ENCODE results near the gene EVI5. TPM values are rescaled to one million over a fixed set of nuclear protein-coding genes. Genes with fewer than 3 reads are reported as not detected.

Gene EVI5
- total RNA-seq, 1 donor from 2014 or later: 13.7 TPM

- Histone ChIP-seq H4K20me1 (ENCODE audit: low read depth) (no peaks in the 10 kb centered on the region), H3K4me3 (no peak overlapping the region), H3K9me3 (ENCODE audit: low read depth) (no peaks in the 10 kb centered on the region), H3K36me3 (no peaks in the 10 kb centered on the region), H3F3A (ENCODE audit: low read depth) (no peaks in the 10 kb centered on the region), H3K27me3 (no peaks in the 10 kb centered on the region), H3K4me1 (no peaks in the 10 kb centered on the region), H3K4me2 (no peak overlapping the region), H3K79me2 (ENCODE audit: low read depth) (no peaks in the 10 kb centered on the region), H3K27ac (no peak overlapping the region), H3K9ac (no peak overlapping the region), H2AFZ (replicated peaks) (no peak overlapping the region)
- Mint-ChIP-seq H3K27ac (no peak overlapping the region), H3K9me3 (no peaks in the 10 kb centered on the region), H3K27me3 (ENCODE audit: insufficient read depth, low read depth) (peaks cover 5% of the 10 kb centered on the region), H3K36me3 (no peaks in the 10 kb centered on the region), H3K4me3 (no peak overlapping the region), H3K4me1 (no peaks in the 10 kb centered on the region)
- DNase-seq (ENCODE audit: low spot score): no peak
- TF ChIP-seq EZH2 (IDR thresholded peaks at IDR 0.05): no peak
- TF ChIP-seq, protein P1, sequence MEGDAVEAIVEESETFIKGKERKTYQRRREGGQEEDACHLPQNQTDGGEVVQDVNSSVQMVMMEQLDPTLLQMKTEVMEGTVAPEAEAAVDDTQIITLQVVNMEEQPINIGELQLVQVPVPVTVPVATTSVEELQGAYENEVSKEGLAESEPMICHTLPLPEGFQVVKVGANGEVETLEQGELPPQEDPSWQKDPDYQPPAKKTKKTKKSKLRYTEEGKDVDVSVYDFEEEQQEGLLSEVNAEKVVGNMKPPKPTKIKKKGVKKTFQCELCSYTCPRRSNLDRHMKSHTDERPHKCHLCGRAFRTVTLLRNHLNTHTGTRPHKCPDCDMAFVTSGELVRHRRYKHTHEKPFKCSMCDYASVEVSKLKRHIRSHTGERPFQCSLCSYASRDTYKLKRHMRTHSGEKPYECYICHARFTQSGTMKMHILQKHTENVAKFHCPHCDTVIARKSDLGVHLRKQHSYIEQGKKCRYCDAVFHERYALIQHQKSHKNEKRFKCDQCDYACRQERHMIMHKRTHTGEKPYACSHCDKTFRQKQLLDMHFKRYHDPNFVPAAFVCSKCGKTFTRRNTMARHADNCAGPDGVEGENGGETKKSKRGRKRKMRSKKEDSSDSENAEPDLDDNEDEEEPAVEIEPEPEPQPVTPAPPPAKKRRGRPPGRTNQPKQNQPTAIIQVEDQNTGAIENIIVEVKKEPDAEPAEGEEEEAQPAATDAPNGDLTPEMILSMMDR (IDR thresholded peaks at IDR 0.05): no peak
- no peak for TF ChIP-seq EZH2phosphoT487 (IDR thresholded peaks at IDR 0.05)
Measured at GRCh38 chr1:92816732-92817131, 31.8 kb upstream of the EVI5 start.

- no peaks in the 10 kb centered on the region for H3K79me2 ChIP-seq (ENCODE audit: low read depth)
- peaks cover 4% of the 10 kb centered on the region for H3K27me3 Mint-ChIP-seq (ENCODE audit: insufficient read depth, low read depth)
- H3K27ac Mint-ChIP-seq: no peak overlapping the region
Measured at GRCh38 chr1:92808381-92808780, 23.5 kb upstream of the EVI5 start.

GRCh38 chr1:92805216-92805615 is 20.3 kb upstream of the EVI5 start:
- TF ChIP-seq EZH2phosphoT487 (IDR thresholded peaks at IDR 0.05) (no peak), EZH2 (IDR thresholded peaks at IDR 0.05) (no peak)
- TF ChIP-seq, protein P1 (IDR thresholded peaks at IDR 0.05): no peak
- H3K27me3 Mint-ChIP-seq (ENCODE audit: insufficient read depth, low read depth): peaks cover 2% of the 10 kb centered on the region
- H3K4me2 ChIP-seq: no peak overlapping the region
- H3K4me1 ChIP-seq: no peaks in the 10 kb centered on the region
- no peak overlapping the region for H3K4me3 ChIP-seq
- no peaks in the 10 kb centered on the region for H3K79me2 ChIP-seq (ENCODE audit: low read depth)
- H3K36me3 Mint-ChIP-seq: no peaks in the 10 kb centered on the region
- H3K9ac ChIP-seq: no peak overlapping the region
- no peaks in the 10 kb centered on the region for H3K27me3 ChIP-seq
- H3K4me1 Mint-ChIP-seq: no peaks in the 10 kb centered on the region
- H2AFZ ChIP-seq (replicated peaks): no peak overlapping the region
- H4K20me1 ChIP-seq (ENCODE audit: low read depth): no peaks in the 10 kb centered on the region
- H3K9me3 Mint-ChIP-seq: no peaks in the 10 kb centered on the region
- DNase-seq (ENCODE audit: low spot score): no peak
- H3K27ac Mint-ChIP-seq: peak overlapping the region; percentile 11
- no peaks in the 10 kb centered on the region for H3F3A ChIP-seq (ENCODE audit: low read depth)
- no peaks in the 10 kb centered on the region for H3K9me3 ChIP-seq (ENCODE audit: low read depth)
- no peak overlapping the region for H3K4me3 Mint-ChIP-seq
- H3K27ac ChIP-seq: no peak overlapping the region
- H3K36me3 ChIP-seq: no peaks in the 10 kb centered on the region

More at GRCh38 chr1:92808381-92808780, 23.5 kb upstream of the EVI5 start:
- Mint-ChIP-seq H3K36me3 (no peaks in the 10 kb centered on the region), H3K4me1 (no peaks in the 10 kb centered on the region), H3K4me3 (no peak overlapping the region), H3K9me3 (no peaks in the 10 kb centered on the region)
- DNase-seq (ENCODE audit: low spot score): no peak
- Histone ChIP-seq H3K36me3 (no peaks in the 10 kb centered on the region), H2AFZ (replicated peaks) (no peak overlapping the region), H3K27me3 (no peaks in the 10 kb centered on the region), H3K4me2 (no peak overlapping the region), H3K4me3 (no peak overlapping the region), H3F3A (ENCODE audit: low read depth) (no peaks in the 10 kb centered on the region), H3K27ac (no peak overlapping the region), H3K4me1 (no peaks in the 10 kb centered on the region), H3K9ac (no peak overlapping the region), H4K20me1 (ENCODE audit: low read depth) (no peaks in the 10 kb centered on the region), H3K9me3 (ENCODE audit: low read depth) (no peaks in the 10 kb centered on the region)
- no peak for TF ChIP-seq EZH2 (IDR thresholded peaks at IDR 0.05)
- TF ChIP-seq, protein P1 (IDR thresholded peaks at IDR 0.05): no peak
- TF ChIP-seq EZH2phosphoT487 (IDR thresholded peaks at IDR 0.05): no peak

Data from neural progenitor cell (in vitro differentiated cells).